ENCODE measurements around the gene SLC10A7.

Gene SLC10A7

DNA sequence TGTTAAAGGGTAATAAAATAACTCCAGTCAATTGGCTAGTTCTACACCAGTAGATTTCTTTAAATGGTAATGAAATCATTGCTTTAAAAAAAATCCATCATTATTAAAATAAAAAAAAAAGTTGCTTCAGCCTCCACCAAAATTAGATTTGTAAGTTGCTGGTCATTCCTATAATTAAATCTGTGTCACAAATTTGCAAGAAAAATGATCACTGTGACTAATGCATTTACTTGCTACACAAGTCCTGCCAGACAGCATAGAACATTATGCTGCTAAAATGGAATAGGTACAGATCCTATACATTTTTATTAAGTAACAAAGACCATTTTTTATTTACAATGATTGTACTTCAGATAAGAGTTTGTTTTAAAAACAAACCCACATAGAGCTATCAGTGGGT, 85.8 kb downstream of the SLC10A7 start:
- no peak for TF ChIP-seq EZH2phosphoT487 (conservative IDR thresholded peaks at IDR 0.05; ENCODE audit: low read length)
- TF ChIP-seq, protein P1, sequence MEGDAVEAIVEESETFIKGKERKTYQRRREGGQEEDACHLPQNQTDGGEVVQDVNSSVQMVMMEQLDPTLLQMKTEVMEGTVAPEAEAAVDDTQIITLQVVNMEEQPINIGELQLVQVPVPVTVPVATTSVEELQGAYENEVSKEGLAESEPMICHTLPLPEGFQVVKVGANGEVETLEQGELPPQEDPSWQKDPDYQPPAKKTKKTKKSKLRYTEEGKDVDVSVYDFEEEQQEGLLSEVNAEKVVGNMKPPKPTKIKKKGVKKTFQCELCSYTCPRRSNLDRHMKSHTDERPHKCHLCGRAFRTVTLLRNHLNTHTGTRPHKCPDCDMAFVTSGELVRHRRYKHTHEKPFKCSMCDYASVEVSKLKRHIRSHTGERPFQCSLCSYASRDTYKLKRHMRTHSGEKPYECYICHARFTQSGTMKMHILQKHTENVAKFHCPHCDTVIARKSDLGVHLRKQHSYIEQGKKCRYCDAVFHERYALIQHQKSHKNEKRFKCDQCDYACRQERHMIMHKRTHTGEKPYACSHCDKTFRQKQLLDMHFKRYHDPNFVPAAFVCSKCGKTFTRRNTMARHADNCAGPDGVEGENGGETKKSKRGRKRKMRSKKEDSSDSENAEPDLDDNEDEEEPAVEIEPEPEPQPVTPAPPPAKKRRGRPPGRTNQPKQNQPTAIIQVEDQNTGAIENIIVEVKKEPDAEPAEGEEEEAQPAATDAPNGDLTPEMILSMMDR (IDR thresholded peaks at IDR 0.05; ENCODE audit: insufficient read depth, low read length, poor library complexity, severe bottlenecking), result no peak
- Histone ChIP-seq H2AFZ (ENCODE audit: low read depth, low read length, severe bottlenecking) (no peak overlapping the region), H3K79me2 (ENCODE audit: insufficient read depth, low read length) (no peaks in the 10 kb centered on the region), H3K9me2 (replicated peaks; ENCODE audit: insufficient read depth, low read length) (no peaks in the 10 kb centered on the region), H3F3A (ENCODE audit: insufficient read depth) (no peaks in the 10 kb centered on the region), H3K9ac (ENCODE audit: low read length) (no peak overlapping the region), H4K20me1 (ENCODE audit: low read depth, low read length) (no peaks in the 10 kb centered on the region), H3K27ac (ENCODE audit: low read depth, low read length) (no peak overlapping the region), H3K4me2 (ENCODE audit: low read depth, low read length, poor library complexity, severe bottlenecking) (no peak overlapping the region), H3K36me3 (ENCODE audit: low read length) (no peaks in the 10 kb centered on the region), H3K9me3 (ENCODE audit: insufficient read depth, low read length) (no peaks in the 10 kb centered on the region), H3K27me3 (ENCODE audit: low read length) (no peaks in the 10 kb centered on the region), H3K4me3 (ENCODE audit: insufficient read depth, low read length, poor library complexity, severe bottlenecking) (no peak overlapping the region)

DNA sequence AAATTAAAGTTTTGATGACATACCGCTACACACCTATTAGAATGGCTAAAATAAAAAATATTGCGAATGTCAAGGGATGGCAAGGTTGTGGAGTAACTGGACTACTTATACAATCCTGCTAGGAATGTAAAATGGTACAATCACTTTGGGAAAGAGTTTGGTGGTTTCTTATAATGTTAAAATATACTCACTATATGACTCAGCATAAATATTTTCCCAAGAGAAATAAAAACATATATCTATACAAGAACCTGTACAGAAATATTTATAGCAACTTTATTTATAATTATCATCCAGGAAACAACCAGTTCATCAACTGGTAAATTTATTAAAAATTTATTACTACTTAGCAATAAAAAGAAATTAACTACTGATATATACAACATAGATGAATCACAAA, 89.7 kb downstream of the SLC10A7 start:
- TF ChIP-seq, protein P1 (IDR thresholded peaks at IDR 0.05; ENCODE audit: insufficient read depth, low read length, poor library complexity, severe bottlenecking), result no peak
- no peak for TF ChIP-seq EZH2phosphoT487 (conservative IDR thresholded peaks at IDR 0.05; ENCODE audit: low read length)
- H3K9ac ChIP-seq (ENCODE audit: low read length), result no peak overlapping the region

DNA sequence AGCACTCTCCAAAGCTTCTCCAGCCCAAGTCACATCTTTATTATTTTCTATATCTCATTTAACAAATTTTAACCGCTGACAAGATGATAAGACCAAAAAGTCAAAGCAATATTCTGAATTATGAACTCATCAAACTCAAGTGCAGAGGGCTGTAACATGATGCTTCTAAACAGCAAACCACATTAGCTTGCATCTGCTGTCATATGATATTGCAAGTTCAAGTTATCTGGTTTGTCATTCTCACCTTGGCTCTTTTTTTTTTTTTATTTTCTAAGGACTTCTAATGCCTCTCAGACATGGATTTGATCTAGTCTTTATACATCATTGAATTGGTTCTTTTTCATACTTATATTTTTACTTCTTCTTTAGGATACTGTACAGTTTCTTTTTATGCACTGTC, 93.4 kb downstream of the SLC10A7 start:
- H3K4me3 ChIP-seq (ENCODE audit: insufficient read depth, low read length, poor library complexity, severe bottlenecking), result no peak overlapping the region
- no peaks in the 10 kb centered on the region for H3K79me2 ChIP-seq (ENCODE audit: insufficient read depth, low read length)
- no peaks in the 10 kb centered on the region for H4K20me1 ChIP-seq (ENCODE audit: low read depth, low read length)
- H3K27ac ChIP-seq (ENCODE audit: low read depth, low read length), result no peak overlapping the region
- H3F3A ChIP-seq (ENCODE audit: insufficient read depth), result no peaks in the 10 kb centered on the region
- H2AFZ ChIP-seq (ENCODE audit: low read depth, low read length, severe bottlenecking), result no peak overlapping the region
- H3K9me3 ChIP-seq (ENCODE audit: insufficient read depth, low read length), result no peaks in the 10 kb centered on the region
- TF ChIP-seq EZH2phosphoT487 (conservative IDR thresholded peaks at IDR 0.05; ENCODE audit: low read length), result no peak
- TF ChIP-seq, protein P1 (IDR thresholded peaks at IDR 0.05; ENCODE audit: insufficient read depth, low read length, poor library complexity, severe bottlenecking), result no peak
- H3K9me2 ChIP-seq (replicated peaks; ENCODE audit: insufficient read depth, low read length), result no peaks in the 10 kb centered on the region
- no peaks in the 10 kb centered on the region for H3K27me3 ChIP-seq (ENCODE audit: low read length)
- H3K9ac ChIP-seq (ENCODE audit: low read length), result no peak overlapping the region
- no peak overlapping the region for H3K4me2 ChIP-seq (ENCODE audit: low read depth, low read length, poor library complexity, severe bottlenecking)
- H3K36me3 ChIP-seq (ENCODE audit: low read length), result no peaks in the 10 kb centered on the region

More for the DNA sequence above, 89.7 kb downstream of the SLC10A7 start:
- no peak overlapping the region for H3K4me2 ChIP-seq (ENCODE audit: low read depth, low read length, poor library complexity, severe bottlenecking)
- no peaks in the 10 kb centered on the region for H3K27me3 ChIP-seq (ENCODE audit: low read length)
- no peaks in the 10 kb centered on the region for H3F3A ChIP-seq (ENCODE audit: insufficient read depth)
- H4K20me1 ChIP-seq (ENCODE audit: low read depth, low read length), result no peaks in the 10 kb centered on the region
- no peak overlapping the region for H2AFZ ChIP-seq (ENCODE audit: low read depth, low read length, severe bottlenecking)
- no peaks in the 10 kb centered on the region for H3K9me2 ChIP-seq (replicated peaks; ENCODE audit: insufficient read depth, low read length)
- no peaks in the 10 kb centered on the region for H3K79me2 ChIP-seq (ENCODE audit: insufficient read depth, low read length)
- H3K36me3 ChIP-seq (ENCODE audit: low read length), result no peaks in the 10 kb centered on the region
- no peak overlapping the region for H3K4me3 ChIP-seq (ENCODE audit: insufficient read depth, low read length, poor library complexity, severe bottlenecking)
- H3K9me3 ChIP-seq (ENCODE audit: insufficient read depth, low read length), result no peaks in the 10 kb centered on the region
- no peak overlapping the region for H3K27ac ChIP-seq (ENCODE audit: low read depth, low read length)

Data from SU-DHL-6 (cell line).